ENCODE data around the gene CHRNA4.

Gene CHRNA4

GRCh38 chr20:63377951-63378381, 16.8 kb upstream of the CHRNA4 start:
- no peak for DNase-seq (ENCODE audit: low read depth in 3 of 3)

GRCh38 chr20:63377256-63377941, 16.2 kb upstream of the CHRNA4 start:
- no peak for DNase-seq (ENCODE audit: low read depth in 3 of 3)

- DNase-seq (ENCODE audit: low read depth in 3 of 3) = no peak
Observed at GRCh38 chr20:63376283-63377250, 15.4 kb upstream of the CHRNA4 start.

- no peak for DNase-seq (ENCODE audit: low read depth in 3 of 3)
Observed at GRCh38 chr20:63375438-63375837, 14.3 kb upstream of the CHRNA4 start.

- DNase-seq (ENCODE audit: low read depth in 3 of 3) = no peak
Observed at GRCh38 chr20:63374504-63374903, 13.4 kb upstream of the CHRNA4 start.

GRCh38 chr20:63373996-63374395, 12.8 kb upstream of the CHRNA4 start:
- DNase-seq (ENCODE audit: low read depth in 3 of 3) = no peak

- no peak for DNase-seq (ENCODE audit: low read depth in 3 of 3)
Observed at GRCh38 chr20:63372971-63373885, 12.1 kb upstream of the CHRNA4 start.

GRCh38 chr20:63371291-63371865, 10.2 kb upstream of the CHRNA4 start:
- no peak for DNase-seq (ENCODE audit: low read depth in 3 of 3)

- no peak for DNase-seq (ENCODE audit: low read depth in 3 of 3)
Observed at GRCh38 chr20:63370618-63371187, 9.6 kb upstream of the CHRNA4 start.

- DNase-seq (ENCODE audit: low read depth in 3 of 3) = no peak
Observed at GRCh38 chr20:63369724-63370617, 8.8 kb upstream of the CHRNA4 start.

GRCh38 chr20:63369024-63369530, 7.9 kb upstream of the CHRNA4 start:
- DNase-seq (ENCODE audit: low read depth in 3 of 3) = no peak

- no peak for DNase-seq (ENCODE audit: low read depth in 3 of 3)
Observed at GRCh38 chr20:63368151-63368550, 7.0 kb upstream of the CHRNA4 start.

- DNase-seq (ENCODE audit: low read depth in 3 of 3) = no peak
Observed at GRCh38 chr20:63367446-63368055, 6.4 kb upstream of the CHRNA4 start.

- DNase-seq (ENCODE audit: low read depth in 3 of 3) = no peak
Observed at GRCh38 chr20:63366390-63367365, 5.5 kb upstream of the CHRNA4 start.

GRCh38 chr20:63365601-63366389, 4.6 kb upstream of the CHRNA4 start:
- DNase-seq (ENCODE audit: low read depth in 3 of 3) = no peak

- no peak for DNase-seq (ENCODE audit: low read depth in 3 of 3)
Observed at GRCh38 chr20:63364801-63365585, 3.8 kb upstream of the CHRNA4 start.
